ENCODE measurements around the gene MALSU1. TPM values are rescaled to one million over a fixed set of nuclear protein-coding genes. Genes with fewer than 3 reads are reported as not detected.

Gene MALSU1
- total RNA-seq, 1 experiment from 2014 or later, result 114 TPM

DNA sequence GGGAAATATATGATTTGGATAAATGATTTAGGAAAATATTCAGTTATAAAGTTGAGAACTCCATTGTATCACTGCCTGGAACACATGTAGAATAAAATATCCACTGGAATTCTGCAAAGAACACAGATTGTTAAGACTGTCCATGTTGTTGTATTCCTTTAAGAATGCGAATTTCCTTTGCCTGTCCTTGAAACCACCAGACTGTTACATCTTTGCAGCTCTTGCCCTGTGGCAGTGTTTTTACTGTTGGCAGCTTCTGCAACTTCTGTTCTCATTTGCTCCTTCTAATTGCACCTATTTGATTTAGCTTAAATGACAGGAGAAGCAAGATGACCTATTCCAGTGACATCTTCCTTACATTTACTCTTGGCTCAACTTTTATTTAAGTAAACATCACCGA is 39.7 kb downstream of the MALSU1 start:
- Mint-ChIP-seq H3K27me3 (ENCODE audit: unreplicated experiment) (no peaks in the 10 kb centered on the region), H3K36me3 (ENCODE audit: insufficient read depth, unreplicated experiment) (peaks cover 82% of the 10 kb centered on the region), H3K27ac (ENCODE audit: unreplicated experiment) (no peak overlapping the region), H3K9me3 (ENCODE audit: low read depth, unreplicated experiment) (no peaks in the 10 kb centered on the region), H3K4me3 (ENCODE audit: low read depth, unreplicated experiment) (no peak overlapping the region), H3K4me1 (ENCODE audit: low read depth, unreplicated experiment) (peaks cover 24% of the 10 kb centered on the region)
- CTCF ChIA-PET, result no interaction called here
- no TSS peak for BruUV-seq (replicated peaks)
- DNase-seq, result no peak
- intact Hi-C loops (cut with micrococcal nuclease; ENCODE audit: unreplicated experiment), result no loop called here
- TF ChIP-seq, protein P1, sequence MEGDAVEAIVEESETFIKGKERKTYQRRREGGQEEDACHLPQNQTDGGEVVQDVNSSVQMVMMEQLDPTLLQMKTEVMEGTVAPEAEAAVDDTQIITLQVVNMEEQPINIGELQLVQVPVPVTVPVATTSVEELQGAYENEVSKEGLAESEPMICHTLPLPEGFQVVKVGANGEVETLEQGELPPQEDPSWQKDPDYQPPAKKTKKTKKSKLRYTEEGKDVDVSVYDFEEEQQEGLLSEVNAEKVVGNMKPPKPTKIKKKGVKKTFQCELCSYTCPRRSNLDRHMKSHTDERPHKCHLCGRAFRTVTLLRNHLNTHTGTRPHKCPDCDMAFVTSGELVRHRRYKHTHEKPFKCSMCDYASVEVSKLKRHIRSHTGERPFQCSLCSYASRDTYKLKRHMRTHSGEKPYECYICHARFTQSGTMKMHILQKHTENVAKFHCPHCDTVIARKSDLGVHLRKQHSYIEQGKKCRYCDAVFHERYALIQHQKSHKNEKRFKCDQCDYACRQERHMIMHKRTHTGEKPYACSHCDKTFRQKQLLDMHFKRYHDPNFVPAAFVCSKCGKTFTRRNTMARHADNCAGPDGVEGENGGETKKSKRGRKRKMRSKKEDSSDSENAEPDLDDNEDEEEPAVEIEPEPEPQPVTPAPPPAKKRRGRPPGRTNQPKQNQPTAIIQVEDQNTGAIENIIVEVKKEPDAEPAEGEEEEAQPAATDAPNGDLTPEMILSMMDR (IDR thresholded peaks at IDR 0.05; ENCODE audit: unreplicated experiment), result no peak

DNA sequence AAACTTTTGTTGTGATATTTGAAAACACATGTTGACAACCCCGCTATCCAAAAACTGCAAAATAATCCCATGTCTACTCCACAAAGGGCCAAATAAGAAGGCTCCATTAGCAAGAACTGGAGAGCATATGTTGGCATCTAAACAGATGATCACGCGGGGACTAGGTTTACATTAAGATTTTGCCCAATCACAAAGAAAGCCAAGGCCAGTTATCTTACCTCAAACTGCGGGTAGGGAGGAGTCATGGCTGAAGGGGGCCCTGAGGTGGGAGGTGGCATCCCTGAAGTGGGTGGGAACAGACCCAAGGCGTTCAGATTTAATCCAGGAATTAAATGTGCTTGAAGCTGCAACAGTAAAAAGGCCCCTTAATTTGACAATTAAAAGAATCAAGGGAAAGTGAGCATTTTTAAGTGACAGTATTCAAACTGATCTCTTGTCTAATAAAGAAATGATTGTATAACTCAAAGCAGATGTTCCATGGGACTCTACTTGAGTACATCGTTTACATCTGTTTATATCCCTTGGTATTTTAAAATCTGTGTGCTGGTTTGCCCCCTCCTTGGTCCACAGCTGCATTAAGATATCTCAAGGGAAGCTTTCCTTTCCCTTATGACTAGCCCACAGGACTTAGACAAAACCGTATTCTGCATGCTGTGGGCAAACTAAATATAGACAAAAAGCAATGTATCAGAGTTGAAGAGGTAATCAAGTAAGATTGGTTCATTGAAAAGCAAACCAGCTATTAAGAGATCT is 42.9 kb downstream of the MALSU1 start:
- Mint-ChIP-seq H3K27ac (ENCODE audit: unreplicated experiment) (no peak overlapping the region), H3K36me3 (ENCODE audit: insufficient read depth, unreplicated experiment) (peaks cover 83% of the 10 kb centered on the region), H3K4me3 (ENCODE audit: low read depth, unreplicated experiment) (no peak overlapping the region), H3K27me3 (ENCODE audit: unreplicated experiment) (no peaks in the 10 kb centered on the region), H3K9me3 (ENCODE audit: low read depth, unreplicated experiment) (no peaks in the 10 kb centered on the region), H3K4me1 (ENCODE audit: low read depth, unreplicated experiment) (peaks cover 6% of the 10 kb centered on the region)
- DNase-seq, result no peak
- TF ChIP-seq, protein P1 (IDR thresholded peaks at IDR 0.05; ENCODE audit: unreplicated experiment), result no peak
- CTCF ChIA-PET, result no interaction called here
- intact Hi-C loops (cut with micrococcal nuclease; ENCODE audit: unreplicated experiment), result no loop called here
- no TSS peak for BruUV-seq (replicated peaks)

DNA sequence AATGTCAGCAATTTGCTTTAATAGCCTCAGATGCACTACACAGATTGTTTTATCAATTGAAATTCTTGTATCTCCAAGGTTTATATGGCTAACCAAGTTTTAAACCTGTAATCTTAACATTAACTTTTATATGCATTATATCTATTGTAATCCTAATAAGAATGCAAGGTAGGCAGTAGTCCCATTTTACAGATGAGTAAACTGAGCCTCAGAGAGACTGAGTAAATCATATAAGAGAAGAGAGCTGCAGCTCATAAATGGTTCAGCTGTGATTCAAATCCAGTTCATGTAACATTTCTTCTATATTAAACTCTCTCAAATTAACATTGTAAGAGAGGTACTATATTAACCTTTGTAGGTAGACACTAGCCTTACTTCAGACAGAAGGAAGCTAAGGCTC is 44.0 kb downstream of the MALSU1 start:
- H3K27me3 Mint-ChIP-seq (ENCODE audit: unreplicated experiment), result no peaks in the 10 kb centered on the region
- H3K4me1 Mint-ChIP-seq (ENCODE audit: low read depth, unreplicated experiment), result peaks cover 17% of the 10 kb centered on the region
- TF ChIP-seq, protein P1 (IDR thresholded peaks at IDR 0.05; ENCODE audit: unreplicated experiment), result no peak
- intact Hi-C loops (cut with micrococcal nuclease; ENCODE audit: unreplicated experiment), result no loop called here
- BruUV-seq (replicated peaks), result no TSS peak
- no peak overlapping the region for H3K27ac Mint-ChIP-seq (ENCODE audit: unreplicated experiment)
- H3K36me3 Mint-ChIP-seq (ENCODE audit: insufficient read depth, unreplicated experiment), result peaks cover 83% of the 10 kb centered on the region
- CTCF ChIA-PET, result no interaction called here
- no peaks in the 10 kb centered on the region for H3K9me3 Mint-ChIP-seq (ENCODE audit: low read depth, unreplicated experiment)
- DNase-seq, result no peak
- H3K4me3 Mint-ChIP-seq (ENCODE audit: low read depth, unreplicated experiment), result no peak overlapping the region

DNA sequence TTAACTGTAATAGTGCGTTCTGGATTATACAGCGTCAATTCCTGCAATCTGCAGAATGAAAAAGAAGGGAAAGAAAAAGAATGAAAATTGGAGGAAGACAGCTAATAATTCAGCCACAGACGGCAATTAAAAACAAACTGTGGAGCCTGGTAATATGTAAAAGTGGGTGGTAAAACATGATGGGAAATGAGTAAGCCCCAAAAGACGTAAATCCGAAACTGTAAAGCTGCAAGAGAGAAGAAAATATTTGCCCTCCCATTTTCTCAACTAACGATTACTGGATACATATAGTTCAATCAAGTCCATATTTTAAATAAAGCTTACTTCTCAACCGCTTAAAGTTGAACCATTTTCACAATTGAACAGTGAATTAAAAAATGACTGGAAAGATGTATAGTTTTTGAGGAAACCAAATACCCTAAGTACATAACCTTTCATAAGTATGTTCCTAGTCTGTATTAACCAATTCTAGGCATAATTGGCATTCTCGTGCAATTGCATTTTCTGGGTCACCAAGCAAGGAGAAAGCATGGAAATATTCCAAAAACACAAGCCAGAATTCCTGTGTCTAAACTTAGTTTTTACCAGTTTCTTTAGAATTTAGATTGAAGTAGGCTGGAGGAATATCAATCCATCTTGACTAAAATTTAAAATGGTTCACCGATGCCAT is 44.8 kb downstream of the MALSU1 start:
- Mint-ChIP-seq H3K27me3 (ENCODE audit: unreplicated experiment) (no peaks in the 10 kb centered on the region), H3K27ac (ENCODE audit: unreplicated experiment) (no peak overlapping the region), H3K9me3 (ENCODE audit: low read depth, unreplicated experiment) (no peaks in the 10 kb centered on the region), H3K36me3 (ENCODE audit: insufficient read depth, unreplicated experiment) (peaks cover 87% of the 10 kb centered on the region), H3K4me3 (ENCODE audit: low read depth, unreplicated experiment) (no peak overlapping the region), H3K4me1 (ENCODE audit: low read depth, unreplicated experiment) (peaks cover 25% of the 10 kb centered on the region)
- CTCF ChIA-PET, result no interaction called here
- TF ChIP-seq, protein P1 (IDR thresholded peaks at IDR 0.05; ENCODE audit: unreplicated experiment), result no peak
- DNase-seq, result no peak
- intact Hi-C loops (cut with micrococcal nuclease; ENCODE audit: unreplicated experiment), result no loop called here
- BruUV-seq (replicated peaks), result no TSS peak
